HG03196 (cell line): ENCODE data around the gene KRT1.

ENCODE experiments used
- ATAC-seq: cut with Tn5 transposase; IDR thresholded peaks from one replicate; pipeline ENCODE4 v1.9.1; 2021; ENCODE audit not compliant: unreplicated experiment

Gene KRT1

GRCh38 chr12:52699373-52699772 lies 19.2 kb upstream of the KRT1 start:
- no peak for ATAC-seq

GRCh38 chr12:52698651-52699340 lies 18.6 kb upstream of the KRT1 start:
- ATAC-seq: no peak

- no peak for ATAC-seq
Measured at GRCh38 chr12:52697058-52697582, 16.9 kb upstream of the KRT1 start.

DNA sequence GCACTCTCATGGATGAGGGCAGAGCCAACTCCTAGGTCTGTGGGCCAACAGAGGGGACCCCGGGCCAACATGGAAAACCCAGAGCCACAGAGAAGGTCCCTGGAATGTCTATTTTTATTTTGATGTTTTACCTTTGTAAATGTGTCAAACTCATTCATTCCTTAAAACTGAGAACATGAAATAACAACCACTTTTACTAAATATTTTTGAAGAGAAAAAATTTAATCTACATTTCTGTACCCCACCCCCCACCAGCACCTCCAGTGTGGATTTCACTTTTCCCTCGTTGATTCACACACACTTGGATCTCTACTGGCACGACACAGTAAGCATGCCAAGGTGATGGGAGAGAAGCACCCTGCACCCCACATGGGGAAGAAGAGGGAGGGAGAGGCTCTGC lies 16.4 kb upstream of the KRT1 start:
- no peak for ATAC-seq

- no peak for ATAC-seq
Measured at GRCh38 chr12:52695039-52695438, 14.8 kb upstream of the KRT1 start.

GRCh38 chr12:52694151-52694550 lies 13.9 kb upstream of the KRT1 start:
- no peak for ATAC-seq

DNA sequence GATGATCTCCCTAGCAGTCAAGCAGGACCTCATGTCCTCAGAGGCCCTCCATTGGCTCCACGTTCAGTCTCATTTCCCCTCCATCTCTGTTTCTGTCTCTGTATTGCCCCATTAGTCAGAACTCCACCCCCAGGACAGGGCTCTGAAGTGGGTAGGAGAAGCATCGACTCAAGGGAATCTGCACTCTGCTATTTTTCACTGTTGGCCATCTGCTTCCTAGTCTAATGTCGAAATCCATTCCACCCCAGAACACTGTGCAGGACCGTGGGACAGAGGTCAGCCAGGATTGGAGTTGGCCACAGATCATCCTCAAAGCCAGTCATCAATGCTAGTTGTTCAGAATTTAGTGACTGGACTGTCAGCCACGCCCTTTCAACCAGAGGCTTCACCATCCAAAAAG lies 13.1 kb upstream of the KRT1 start:
- ATAC-seq: no peak

DNA sequence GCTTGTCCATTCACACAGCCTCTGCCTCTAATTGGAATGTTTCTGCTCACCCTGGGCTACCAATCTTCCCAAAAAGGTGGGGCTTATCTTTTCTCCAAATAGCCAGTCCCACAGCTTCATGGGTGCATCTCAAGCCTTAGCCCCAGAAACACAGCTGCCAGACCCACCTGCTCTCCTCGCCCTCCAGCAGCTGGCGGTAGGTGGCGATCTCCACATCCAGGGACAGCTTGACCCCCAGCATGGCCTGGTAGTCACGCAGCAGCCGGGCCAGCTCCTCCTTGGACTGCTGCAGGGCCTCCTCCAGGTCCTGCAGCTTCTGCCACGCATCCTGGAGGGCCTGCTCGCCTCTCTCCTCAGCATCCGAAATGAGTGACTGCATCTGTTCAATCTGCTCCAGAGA lies 12.0 kb upstream of the KRT1 start:
- ATAC-seq: no peak

DNA sequence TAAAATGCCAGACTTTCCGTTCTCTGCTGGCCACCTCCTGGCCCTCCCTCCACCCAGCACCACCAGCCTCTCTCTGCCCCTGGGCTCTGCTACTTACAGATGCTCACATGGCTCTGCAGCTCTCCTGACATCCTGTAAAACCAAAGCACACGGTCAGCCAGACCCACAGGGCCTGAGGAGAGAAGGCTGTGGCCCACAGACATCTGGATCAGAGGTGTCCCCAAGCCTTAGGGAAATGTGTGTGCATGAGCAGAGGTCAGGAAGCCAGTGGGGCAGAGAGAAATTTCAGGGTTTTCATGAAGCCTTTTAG lies 11.6 kb upstream of the KRT1 start:
- no peak for ATAC-seq

- ATAC-seq: no peak
Measured at GRCh38 chr12:52691076-52691840, 11.1 kb upstream of the KRT1 start.

- ATAC-seq: no peak
Measured at GRCh38 chr12:52690351-52691075, 10.3 kb upstream of the KRT1 start.

- no peak for ATAC-seq
Measured at GRCh38 chr12:52689936-52690335, 9.7 kb upstream of the KRT1 start.

- ATAC-seq: no peak
Measured at GRCh38 chr12:52689239-52689638, 9.0 kb upstream of the KRT1 start.

DNA sequence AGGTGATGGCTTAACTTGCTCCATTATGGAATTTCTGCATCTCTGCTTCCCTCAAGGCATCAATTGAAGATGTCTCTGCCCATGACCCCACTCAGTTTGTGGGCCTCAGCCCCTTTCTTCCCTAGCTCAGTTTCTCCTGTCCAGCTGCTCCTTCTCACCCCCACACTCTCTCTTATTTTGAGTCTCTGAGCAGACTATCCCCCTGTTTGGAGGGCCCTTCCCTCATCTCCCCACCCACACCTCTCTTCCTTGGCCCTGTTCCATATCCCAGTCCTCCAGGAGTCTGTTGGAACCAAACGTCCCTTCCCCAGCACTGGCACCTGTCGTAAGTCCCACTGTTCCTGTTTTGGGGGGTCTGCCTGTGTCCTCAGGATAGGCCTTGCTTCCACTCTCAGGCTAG lies 8.3 kb upstream of the KRT1 start:
- ATAC-seq: no peak

DNA sequence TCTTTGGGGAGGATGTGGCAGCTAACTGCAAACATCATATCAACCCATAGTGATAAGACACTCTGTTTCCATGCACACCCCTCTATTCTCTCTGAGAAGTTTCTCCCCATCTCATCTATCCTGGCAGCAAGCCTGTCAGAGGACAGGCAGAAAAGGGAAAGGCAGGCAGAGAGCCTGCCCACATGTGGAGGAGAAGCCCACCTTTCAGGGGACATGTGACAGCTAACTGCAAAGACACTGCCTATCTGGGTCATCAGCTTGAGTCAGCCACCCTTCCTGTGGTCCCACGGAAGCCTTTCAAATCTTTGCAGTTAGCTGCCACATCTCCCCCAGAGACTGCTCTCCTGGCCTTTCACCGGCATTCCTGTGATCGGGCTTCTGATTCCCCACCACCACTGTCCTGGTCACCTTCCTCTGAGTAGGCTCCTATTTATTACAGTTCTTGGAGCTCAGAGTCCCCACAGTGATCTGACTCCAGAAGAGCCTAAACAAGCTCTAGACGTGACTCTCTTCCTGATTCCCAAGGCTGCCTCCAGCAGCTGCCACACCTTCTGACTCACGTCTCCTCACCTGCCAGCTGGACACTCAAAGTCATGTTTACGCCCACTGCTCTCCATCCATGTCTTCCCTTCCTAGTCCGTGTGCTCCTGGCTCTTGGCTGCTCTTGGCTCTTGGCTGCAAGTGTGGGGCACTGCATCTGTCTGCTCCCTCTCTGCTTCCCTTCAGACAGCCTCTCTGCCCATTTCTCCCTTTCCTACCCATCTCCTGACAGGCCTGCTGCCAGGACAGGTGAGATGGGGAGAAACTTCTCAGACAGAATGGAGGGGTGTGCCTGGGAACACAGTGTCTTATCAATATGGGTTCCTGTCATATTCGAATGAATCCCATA lies 7.5 kb upstream of the KRT1 start:
- no peak for ATAC-seq

DNA sequence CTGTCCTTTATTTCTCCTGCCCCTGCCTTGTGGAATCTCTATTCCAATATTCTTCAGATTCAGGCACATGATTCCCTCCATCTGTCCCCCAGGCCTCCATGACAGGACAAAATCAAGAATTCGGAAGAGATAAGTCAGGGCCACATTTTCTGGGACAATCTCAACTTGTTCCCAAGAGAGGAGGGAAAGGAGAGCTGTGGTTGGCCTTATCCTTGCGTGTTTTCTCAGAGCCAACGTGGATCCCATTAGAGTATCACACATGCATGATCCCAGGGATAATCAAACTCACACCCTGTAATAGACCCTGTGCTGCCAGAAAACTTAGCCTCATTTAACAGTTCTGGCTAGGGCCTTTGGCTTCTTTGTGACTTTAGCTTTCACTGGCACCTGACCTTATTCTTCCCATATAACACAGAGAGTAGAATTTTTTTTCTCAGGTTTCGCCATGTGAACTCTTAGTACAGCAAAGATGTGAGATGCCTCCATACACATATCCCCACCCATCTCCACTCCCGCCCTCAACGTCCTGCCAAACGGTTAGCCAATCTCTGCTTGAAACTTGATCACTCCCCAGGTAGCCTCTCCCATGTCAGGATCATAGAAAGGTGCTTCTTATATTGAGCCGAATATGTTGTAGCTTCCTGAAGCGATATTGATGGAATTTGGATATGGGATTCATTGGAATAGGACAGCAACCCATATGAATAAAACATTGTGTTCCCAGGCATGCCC lies 6.7 kb upstream of the KRT1 start:
- ATAC-seq: no peak

- no peak for ATAC-seq
Measured at GRCh38 chr12:52686063-52686462, 5.9 kb upstream of the KRT1 start.

- ATAC-seq: no peak
Measured at GRCh38 chr12:52685406-52685890, 5.2 kb upstream of the KRT1 start.

GRCh38 chr12:52684431-52684830 lies 4.2 kb upstream of the KRT1 start:
- ATAC-seq: no peak
